Sigmoid colon (tissue), 7 donors: ENCODE results near the gene HSPG2. TPM values are rescaled to one million over a fixed set of nuclear protein-coding genes. Genes with fewer than 3 reads are reported as not detected.

ENCODE experiments used
- DNase-seq: peaks from one replicate; pipeline ENCODE4 v3.0.0-alpha.2; 2019
- H3K27ac ChIP-seq, 4 donors: fragments of 200-600 bp; sonication (generic); one replicate each; pipeline ENCODE4 v1.5.1; 2016 to 2019; ENCODE audit warnings: mild to moderate bottlenecking in 1 of 4
- H3K27me3 ChIP-seq, 3 donors: fragments of 200-600 bp; sonication (generic); one replicate each; pipeline ENCODE4 v1.5.1; 2019; ENCODE audit warnings: mild to moderate bottlenecking in 1 of 3
- H3K36me3 ChIP-seq, 4 donors: fragments of 200-600 bp; sonication (generic); one replicate each; pipeline ENCODE4 v1.5.1; 2016 to 2019
- H3K4me1 ChIP-seq, 4 donors: fragments of 200-600 bp; sonication (generic); one replicate each; pipeline ENCODE4 v1.5.1; 2017 to 2019
- H3K4me3 ChIP-seq, 4 donors: fragments of 200-600 bp; sonication (generic); one replicate each; pipeline ENCODE4 v1.5.1; 2017 to 2019; ENCODE audit warnings: mild to moderate bottlenecking in 2 of 4, moderate library complexity in 1 of 4
- H3K9me3 ChIP-seq, 4 donors: fragments of 200-600 bp in 3 of 4; sonication (generic) in 3 of 4; one replicate each; pipeline versions ENCODE4 v1.5.1 to v1.6.1; 2013 to 2019
- CTCF ChIP-seq, 4 experiments: fragments of 450-650 bp in 3 of 4; fragments of 200-600 bp in 1 of 4; IDR thresholded peaks; one replicate each; pipeline ENCODE4 v1.5.1; 2016 to 2019; ENCODE audit warnings: antibody characterized with exemption in 4 of 4, mild to moderate bottlenecking in 3 of 4, moderate library complexity in 2 of 4
- EP300 ChIP-seq, 4 donors: sonication (generic); formaldehyde crosslinking; IDR thresholded peaks; one replicate each; pipeline ENCODE4 v1.6.1; 2017; ENCODE audit warnings: antibody characterized with exemption in 4 of 4
- POLR2A ChIP-seq, 2 donors: fragments of 450-650 bp; IDR thresholded peaks; one replicate each; pipeline ENCODE4 v1.6.1; 2016; ENCODE audit warnings: antibody characterized with exemption in 2 of 2, mild to moderate bottlenecking in 2 of 2, moderate library complexity in 2 of 2
- POLR2AphosphoS5 ChIP-seq, 4 donors: sonication (generic); formaldehyde crosslinking; IDR thresholded peaks; one replicate each; pipeline ENCODE4 v1.6.1; 2017; ENCODE audit warnings: antibody characterized with exemption in 4 of 4
- WGBS, 2 donors: extraction: QIAGEN DNeasy Blood & Tissue Kit; methylation state at CpG; one replicate each; pipeline ENCODE4 v1.1.7; 2013; 5-methylcytosine and 5-hydroxymethylcytosine counted together
- intact Hi-C: fragments of 100-400 bp; cut with DNase I; formaldehyde crosslinking; loops from one replicate; pipeline ENCODE4 v1.15.1; 2023
- polyA plus RNA-seq, 3 donors: library from polyadenylated mRNA; stranded (reverse); fragments of 200-250 nt; gene quantifications; one replicate each; pipeline ENCODE4 v1.2.3, GENCODE V29; 2013
- total RNA-seq, 4 donors: library from RNA; depleted of rRNA; stranded (reverse); fragments of >200 nt; gene quantifications; one replicate each; pipeline ENCODE4 v1.1.0, GENCODE V29; 2016
- donor health status: healthy with polysubstance abuse.
- donor health status: Bipolar disorder and iron deficiency.
- donor health status: healthy.

HSPG2 gene
- total and polyA plus RNA-seq, 7 donors, result 6.0 to 761 (median 104) TPM

- WGBS, 2 donors, result 93 to 95% methylated on average over 10 of the region's 10 CpGs
- Histone ChIP-seq H3K27ac (peak overlapping the region; percentile 62 to 88 (median 81)), H3K36me3 (peaks cover 61 to 92% (median 80%) of the 10 kb centered on the region in 4 donors), H3K4me3 (no peak overlapping the region), H3K27me3 (no peaks in the 10 kb centered on the region), H3K4me1 (peaks cover 0 to 45% (median 29%) of the 10 kb centered on the region in 4 donors), H3K9me3 (no peaks in the 10 kb centered on the region)
- no peak for DNase-seq
- intact Hi-C loops, result no loop called here
- TF ChIP-seq POLR2A (IDR thresholded peaks at IDR 0.05) (no peak), POLR2AphosphoS5 (IDR thresholded peaks at IDR 0.05) (no peak), EP300 (IDR thresholded peaks at IDR 0.05) (no peak), CTCF (IDR thresholded peaks at IDR 0.05) (no peak)
These were observed 63.3 kb downstream of the HSPG2 start for GRCh38 chr1:21873761-21874160.

- DNase-seq, result no peak
- Histone ChIP-seq H3K27ac (peak overlapping the region; percentile 62 to 88 (median 81)), H3K4me3 (no peak overlapping the region), H3K4me1 (peaks cover 0 to 45% (median 29%) of the 10 kb centered on the region in 4 donors), H3K9me3 (no peaks in the 10 kb centered on the region), H3K36me3 (peaks cover 55 to 92% (median 81%) of the 10 kb centered on the region in 4 donors), H3K27me3 (no peaks in the 10 kb centered on the region)
- WGBS, 2 donors, result 90 to 93% methylated on average over 8 of the region's 8 CpGs
- TF ChIP-seq EP300 (IDR thresholded peaks at IDR 0.05) (no peak), CTCF (IDR thresholded peaks at IDR 0.05) (no peak), POLR2A (IDR thresholded peaks at IDR 0.05) (no peak), POLR2AphosphoS5 (IDR thresholded peaks at IDR 0.05) (no peak)
- intact Hi-C loops, result no loop called here
These were observed 63.9 kb downstream of the HSPG2 start for GRCh38 chr1:21873174-21873573.

DNA sequence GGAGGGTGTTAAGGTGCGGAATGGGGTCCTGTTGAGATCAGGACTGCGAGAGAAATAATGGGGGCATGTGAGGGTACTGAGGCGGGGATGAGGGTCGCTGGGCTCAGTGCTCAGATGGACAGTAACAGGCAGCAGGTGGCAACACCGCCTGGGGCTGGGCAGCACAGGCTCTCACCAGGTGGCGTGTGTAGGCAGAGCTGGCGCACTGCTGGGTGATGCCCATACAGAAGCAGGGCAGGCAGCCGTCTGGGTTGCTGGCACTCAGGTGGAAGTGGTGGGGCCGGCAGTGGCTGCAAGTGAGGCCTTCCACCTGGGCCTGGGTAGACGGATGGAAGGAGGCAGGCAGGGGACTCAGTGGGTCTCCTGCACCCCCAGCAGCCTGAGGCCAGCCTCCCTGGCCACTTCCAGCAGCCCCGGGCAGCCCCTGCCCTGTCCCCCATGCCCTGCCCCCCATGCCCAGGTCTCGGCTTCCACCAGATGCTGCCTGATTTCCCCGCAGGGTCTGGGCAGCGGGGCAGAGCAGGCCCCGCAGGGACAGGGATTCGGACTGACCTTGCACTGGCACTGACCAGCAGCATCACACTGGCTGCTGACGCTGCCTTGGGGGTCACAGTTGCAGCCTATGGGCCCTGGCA lies 64.5 kb downstream of the HSPG2 start:
- H3K27ac ChIP-seq, result peak overlapping the region; percentile 62 to 88 (median 81)
- DNase-seq, result no peak
- H3K27me3 ChIP-seq, result no peaks in the 10 kb centered on the region
- TF ChIP-seq CTCF (IDR thresholded peaks at IDR 0.05), result no peak
- no peak for TF ChIP-seq EP300 (IDR thresholded peaks at IDR 0.05)
- no peak for TF ChIP-seq POLR2A (IDR thresholded peaks at IDR 0.05)
- intact Hi-C loops, result no loop called here
- no peaks in the 10 kb centered on the region for H3K9me3 ChIP-seq
- 88 to 90% methylated on average over 17 of the region's 17 CpGs for WGBS, 2 donors
- peaks cover 0 to 45% (median 32%) of the 10 kb centered on the region in 4 donors for H3K4me1 ChIP-seq
- no peak overlapping the region for H3K4me3 ChIP-seq
- H3K36me3 ChIP-seq, result peaks cover 49 to 90% (median 77%) of the 10 kb centered on the region in 4 donors

- Histone ChIP-seq H3K27ac (peak overlapping the region; percentile 62 to 88 (median 81)), H3K36me3 (peaks cover 46 to 89% (median 74%) of the 10 kb centered on the region in 4 donors), H3K9me3 (no peaks in the 10 kb centered on the region), H3K4me1 (peaks cover 0 to 48% (median 34%) of the 10 kb centered on the region in 4 donors), H3K27me3 (no peaks in the 10 kb centered on the region), H3K4me3 (no peak overlapping the region)
- peak in 1 of 4 donors; percentile 7 for TF ChIP-seq POLR2AphosphoS5 (IDR thresholded peaks at IDR 0.05)
- no peak for TF ChIP-seq CTCF (IDR thresholded peaks at IDR 0.05)
- no peak for DNase-seq
- intact Hi-C loops, result no loop called here
- 78 to 91% methylated on average over 13 of the region's 13 CpGs for WGBS, 2 donors
These were observed 65.2 kb downstream of the HSPG2 start for GRCh38 chr1:21871943-21872342.

DNA sequence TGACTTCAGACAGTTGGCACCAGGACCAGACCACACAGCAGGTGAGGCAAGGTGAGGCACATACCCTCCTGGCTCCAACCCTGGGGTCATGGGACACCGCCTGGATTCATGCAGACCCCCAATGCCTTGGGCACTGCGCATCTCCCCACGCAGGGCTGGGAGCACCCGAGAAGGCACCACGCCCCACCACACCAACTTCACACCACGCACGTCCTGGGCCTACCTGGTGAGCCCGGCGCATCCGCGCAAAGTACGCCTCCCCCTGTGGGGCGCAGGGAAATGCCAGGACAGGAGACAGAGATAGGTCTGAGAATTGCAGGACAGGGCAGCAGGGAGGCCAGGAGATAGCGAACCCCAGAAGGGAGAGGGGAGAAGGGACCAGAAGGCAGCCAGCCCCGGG lies 66.5 kb downstream of the HSPG2 start:
- DNase-seq, result no peak
- intact Hi-C loops, result no loop called here
- Histone ChIP-seq H3K4me3 (no peak overlapping the region), H3K9me3 (no peaks in the 10 kb centered on the region), H3K27ac (peak overlapping the region; percentile 78 to 88 (median 82)), H3K36me3 (peaks cover 35 to 87% (median 64%) of the 10 kb centered on the region in 4 donors), H3K4me1 (peaks cover 0 to 58% (median 32%) of the 10 kb centered on the region in 4 donors), H3K27me3 (no peaks in the 10 kb centered on the region)
- no peak for TF ChIP-seq POLR2A (IDR thresholded peaks at IDR 0.05)
- TF ChIP-seq POLR2AphosphoS5 (IDR thresholded peaks at IDR 0.05), result no peak
- no peak for TF ChIP-seq CTCF (IDR thresholded peaks at IDR 0.05)
- no peak for TF ChIP-seq EP300 (IDR thresholded peaks at IDR 0.05)
- WGBS, 2 donors, result 94 to 96% methylated on average over 15 of the region's 15 CpGs
